ENCODE measurements around the gene KRT76.

The KRT76 gene

GRCh38 chr12:52778833-52779232 lies 1.7 kb upstream of the KRT76 start:
- TF ChIP-seq JUND (IDR thresholded peaks at IDR 0.05; ENCODE audit: low read depth) = no peak
- DNase-seq (ENCODE audit: low read depth in 1 of 2, low spot score in 1 of 2) = no peak
- in situ Hi-C loops (cut with HindIII; ENCODE audit: low pct_unique_long_range_greater_than_20kb, low sequenced_read_pairs) = no loop called here

- in situ Hi-C loops (cut with HindIII; ENCODE audit: low pct_unique_long_range_greater_than_20kb, low sequenced_read_pairs) = no loop called here
- DNase-seq (ENCODE audit: low read depth in 1 of 2, low spot score in 1 of 2) = no peak
- no peak for TF ChIP-seq JUND (IDR thresholded peaks at IDR 0.05; ENCODE audit: low read depth)
Observed at GRCh38 chr12:52777566-52777965, 421 bp upstream of the KRT76 start.

GRCh38 chr12:52776435-52776834 lies 710 bp downstream of the KRT76 start:
- TF ChIP-seq JUND (IDR thresholded peaks at IDR 0.05; ENCODE audit: low read depth) = no peak
- no peak for DNase-seq (ENCODE audit: low read depth in 1 of 2, low spot score in 1 of 2)
- in situ Hi-C loops (cut with HindIII; ENCODE audit: low pct_unique_long_range_greater_than_20kb, low sequenced_read_pairs) = no loop called here

GRCh38 chr12:52774629-52775250 lies 2.4 kb downstream of the KRT76 start:
- no peak for DNase-seq (ENCODE audit: low read depth in 1 of 2, low spot score in 1 of 2)
- no peak for TF ChIP-seq JUND (IDR thresholded peaks at IDR 0.05; ENCODE audit: low read depth)
- in situ Hi-C loops (cut with HindIII; ENCODE audit: low pct_unique_long_range_greater_than_20kb, low sequenced_read_pairs) = no loop called here

- in situ Hi-C loops (cut with HindIII; ENCODE audit: low pct_unique_long_range_greater_than_20kb, low sequenced_read_pairs) = no loop called here
- TF ChIP-seq JUND (IDR thresholded peaks at IDR 0.05; ENCODE audit: low read depth) = no peak
Observed at GRCh38 chr12:52772772-52773171, 4.4 kb downstream of the KRT76 start.

GRCh38 chr12:52772188-52772587 lies 5.0 kb downstream of the KRT76 start:
- no peak for TF ChIP-seq JUND (IDR thresholded peaks at IDR 0.05; ENCODE audit: low read depth)
- in situ Hi-C loops (cut with HindIII; ENCODE audit: low pct_unique_long_range_greater_than_20kb, low sequenced_read_pairs) = no loop called here
- DNase-seq (ENCODE audit: low read depth in 1 of 2, low spot score in 1 of 2) = no peak

More at GRCh38 chr12:52772772-52773171, 4.4 kb downstream of the KRT76 start:
- no peak for DNase-seq (ENCODE audit: low read depth in 1 of 2, low spot score in 1 of 2)

- in situ Hi-C loops (cut with HindIII; ENCODE audit: low pct_unique_long_range_greater_than_20kb, low sequenced_read_pairs) = no loop called here
- no peak for DNase-seq (ENCODE audit: low read depth in 1 of 2, low spot score in 1 of 2)
- no peak for TF ChIP-seq JUND (IDR thresholded peaks at IDR 0.05; ENCODE audit: low read depth)
Observed at GRCh38 chr12:52771505-52771904, 5.6 kb downstream of the KRT76 start.

- no peak for TF ChIP-seq JUND (IDR thresholded peaks at IDR 0.05; ENCODE audit: low read depth)
- in situ Hi-C loops (cut with HindIII; ENCODE audit: low pct_unique_long_range_greater_than_20kb, low sequenced_read_pairs) = no loop called here
- no peak for DNase-seq (ENCODE audit: low read depth in 1 of 2, low spot score in 1 of 2)
Observed at GRCh38 chr12:52771088-52771487, 6.1 kb downstream of the KRT76 start.

- in situ Hi-C loops (cut with HindIII; ENCODE audit: low pct_unique_long_range_greater_than_20kb, low sequenced_read_pairs) = no loop called here
- TF ChIP-seq JUND (IDR thresholded peaks at IDR 0.05; ENCODE audit: low read depth) = no peak
- DNase-seq (ENCODE audit: low read depth in 1 of 2, low spot score in 1 of 2) = no peak
Observed at GRCh38 chr12:52769946-52770345, 7.2 kb downstream of the KRT76 start.

- no peak for TF ChIP-seq JUND (IDR thresholded peaks at IDR 0.05; ENCODE audit: low read depth)
- in situ Hi-C loops (cut with HindIII; ENCODE audit: low pct_unique_long_range_greater_than_20kb, low sequenced_read_pairs) = no loop called here
- no peak for DNase-seq (ENCODE audit: low read depth in 1 of 2, low spot score in 1 of 2)
Observed at GRCh38 chr12:52769354-52769753, 7.8 kb downstream of the KRT76 start.

GRCh38 chr12:52768479-52769200 lies 8.5 kb downstream of the KRT76 start:
- in situ Hi-C loops (cut with HindIII; ENCODE audit: low pct_unique_long_range_greater_than_20kb, low sequenced_read_pairs) = no loop called here
- DNase-seq (ENCODE audit: low read depth in 1 of 2, low spot score in 1 of 2) = no peak
- TF ChIP-seq JUND (IDR thresholded peaks at IDR 0.05; ENCODE audit: low read depth) = no peak

GRCh38 chr12:52767427-52767826 lies 9.7 kb downstream of the KRT76 start:
- TF ChIP-seq JUND (IDR thresholded peaks at IDR 0.05; ENCODE audit: low read depth) = no peak
- DNase-seq (ENCODE audit: low read depth in 1 of 2, low spot score in 1 of 2) = no peak
- in situ Hi-C loops (cut with HindIII; ENCODE audit: low pct_unique_long_range_greater_than_20kb, low sequenced_read_pairs) = no loop called here

GRCh38 chr12:52767020-52767379 lies 10.1 kb downstream of the KRT76 start:
- no peak for TF ChIP-seq JUND (IDR thresholded peaks at IDR 0.05; ENCODE audit: low read depth)
- DNase-seq (ENCODE audit: low read depth in 1 of 2, low spot score in 1 of 2) = no peak
- in situ Hi-C loops (cut with HindIII; ENCODE audit: low pct_unique_long_range_greater_than_20kb, low sequenced_read_pairs) = no loop called here
